HG03066 (cell line): Measurements from ENCODE around the gene FOS.
"Not testable (repeated sequence)": the region's sequence is repeated elsewhere in the genome, so short reads cannot be mapped to it uniquely, and the experiment has no call there.

Source experiments
- ATAC-seq: cut with Tn5 transposase; IDR thresholded peaks from one replicate; pipeline ENCODE4 v1.9.1; 2021; ENCODE audit warnings: low read depth; ENCODE audit not compliant: unreplicated experiment

The FOS gene

GRCh38 chr14:75292101-75292563 is 13.5 kb downstream of the FOS start:
- ATAC-seq, result no peak

DNA sequence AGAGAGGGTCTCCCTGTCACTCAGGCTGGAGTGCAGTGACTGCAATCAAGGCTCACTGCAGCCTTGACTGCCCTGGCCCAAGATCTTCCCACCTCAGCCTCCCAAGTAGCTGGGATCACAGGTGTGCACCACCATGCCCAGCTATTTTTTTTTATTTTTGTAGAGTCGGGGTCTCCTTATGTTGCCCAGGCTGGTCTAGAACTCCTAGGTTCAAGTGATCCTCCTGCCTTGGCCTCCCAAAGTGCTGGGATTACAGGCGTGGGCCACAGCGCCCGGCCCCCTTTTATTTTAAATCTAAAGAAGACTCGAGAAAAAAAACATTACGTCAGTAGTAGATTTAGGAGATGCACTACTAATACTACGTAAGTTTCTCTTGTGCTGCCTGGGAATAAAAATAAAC is 14.3 kb downstream of the FOS start:
- ATAC-seq, result no peak

DNA sequence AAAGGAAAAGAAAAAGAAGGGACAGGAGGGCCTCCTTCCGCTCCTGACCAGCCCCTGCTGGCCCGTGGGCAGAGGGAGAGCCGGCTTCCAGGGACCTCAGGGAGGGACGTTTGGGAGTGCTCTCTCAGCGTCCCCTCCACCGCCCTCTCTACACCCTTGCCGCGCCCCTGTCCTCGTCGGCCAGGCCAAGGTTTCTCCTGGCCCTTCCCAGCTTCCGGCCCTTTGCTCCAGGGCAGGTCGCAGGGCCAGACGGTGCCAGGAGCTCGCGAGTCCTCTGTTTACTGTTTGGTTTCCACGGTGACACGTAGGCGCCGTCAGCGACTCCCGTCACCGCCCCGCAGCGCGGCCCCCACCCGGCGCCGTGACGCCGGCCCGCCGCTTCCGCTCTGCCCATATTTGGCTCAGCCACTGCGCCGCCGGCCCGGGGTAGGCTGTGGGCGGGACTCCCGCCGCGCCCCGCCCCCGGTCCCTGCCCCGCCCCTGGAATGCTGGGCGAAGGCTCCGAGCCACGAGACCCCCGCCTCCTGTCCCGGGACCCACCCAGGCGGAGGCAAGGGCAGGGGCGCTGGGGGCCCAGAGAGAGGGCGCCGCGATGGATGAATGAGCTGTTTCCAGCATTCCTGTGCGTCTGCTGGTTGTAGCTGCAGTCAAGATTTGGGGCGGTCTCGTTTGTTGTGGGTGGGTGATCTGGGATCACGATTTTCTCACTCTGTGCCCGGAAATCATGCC is 15.5 kb downstream of the FOS start:
- ATAC-seq, result peak; percentile 93

DNA sequence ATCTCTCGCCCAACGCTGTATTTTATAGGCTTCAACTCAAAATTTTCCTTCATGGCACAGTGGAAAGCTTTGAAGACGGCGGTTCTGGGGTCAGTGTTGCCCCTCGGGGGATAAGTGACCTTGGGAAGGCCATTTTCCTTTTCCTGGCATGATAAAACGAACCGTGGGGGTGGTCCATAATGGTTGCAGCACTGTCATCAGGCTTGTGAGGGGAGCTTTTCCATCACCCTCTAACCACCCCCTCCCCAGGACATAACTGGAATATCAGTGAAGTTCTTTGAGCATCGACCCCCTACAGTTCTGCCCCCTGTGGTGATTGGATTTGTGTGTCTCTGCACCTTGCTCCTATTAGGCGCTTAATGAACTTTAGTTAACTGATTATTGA is 16.0 kb downstream of the FOS start:
- no peak for ATAC-seq

GRCh38 chr14:75295061-75295461 is 16.4 kb downstream of the FOS start:
- ATAC-seq, result no peak

GRCh38 chr14:75295491-75296345 is 17.1 kb downstream of the FOS start:
- ATAC-seq, result no peak

GRCh38 chr14:75297411-75298040 is 18.9 kb downstream of the FOS start:
- ATAC-seq, result no peak

DNA sequence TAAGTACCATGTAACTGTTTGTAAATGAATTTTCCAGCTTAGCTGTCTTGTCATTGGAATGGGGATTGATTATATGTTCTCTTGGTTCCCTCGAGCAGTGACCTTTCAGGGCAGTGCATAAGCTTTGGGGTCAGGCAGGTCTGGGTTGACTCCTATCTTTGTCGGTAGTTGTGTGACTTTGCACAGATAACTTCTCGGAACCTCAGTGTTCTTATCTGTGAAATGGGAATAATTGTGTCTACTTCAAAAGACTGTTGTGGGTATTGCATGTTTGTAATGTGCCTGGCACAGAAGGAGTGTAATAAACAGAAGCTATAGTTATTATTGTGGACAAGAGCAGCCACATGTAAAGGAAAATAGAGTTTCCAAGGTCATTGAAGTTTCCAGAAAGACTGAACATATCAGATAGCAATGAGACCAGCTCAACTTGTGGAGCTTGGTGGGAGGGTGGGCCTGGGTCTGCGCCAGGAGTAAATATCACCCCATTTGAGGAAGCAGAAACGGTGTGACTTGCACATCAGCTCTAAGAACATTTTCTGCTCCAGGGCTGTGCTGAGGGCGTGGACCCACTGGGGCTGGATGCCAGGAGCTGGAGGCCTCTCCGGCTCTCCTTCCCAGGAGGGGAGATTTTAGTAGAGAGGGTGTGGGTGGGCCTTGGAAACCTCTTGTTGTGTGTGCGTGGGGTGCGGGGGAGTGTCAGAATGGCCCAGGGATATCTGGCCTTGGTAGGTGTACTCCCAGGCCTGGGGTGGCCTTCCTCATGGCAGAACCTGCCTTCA is 19.7 kb downstream of the FOS start:
- ATAC-seq, result no peak

DNA sequence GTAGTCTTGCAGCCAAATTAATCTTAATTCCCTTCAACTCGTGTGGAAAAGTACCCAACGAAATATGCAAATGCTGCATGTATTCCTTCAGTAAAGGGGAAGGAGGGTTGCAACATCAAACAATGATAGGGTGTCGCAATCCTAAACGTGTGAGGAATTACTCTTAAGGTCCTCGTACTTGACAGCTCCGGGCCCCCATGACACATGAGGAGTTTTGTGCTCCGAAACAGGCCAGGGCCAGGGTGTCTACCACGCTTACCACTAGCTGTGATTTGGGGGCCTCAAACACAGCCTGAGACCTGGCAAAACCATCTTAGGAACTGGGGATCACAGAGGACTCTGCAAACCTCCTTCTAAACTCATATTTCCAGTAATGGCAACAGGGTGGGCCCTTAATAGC is 20.4 kb downstream of the FOS start:
- no peak for ATAC-seq

DNA sequence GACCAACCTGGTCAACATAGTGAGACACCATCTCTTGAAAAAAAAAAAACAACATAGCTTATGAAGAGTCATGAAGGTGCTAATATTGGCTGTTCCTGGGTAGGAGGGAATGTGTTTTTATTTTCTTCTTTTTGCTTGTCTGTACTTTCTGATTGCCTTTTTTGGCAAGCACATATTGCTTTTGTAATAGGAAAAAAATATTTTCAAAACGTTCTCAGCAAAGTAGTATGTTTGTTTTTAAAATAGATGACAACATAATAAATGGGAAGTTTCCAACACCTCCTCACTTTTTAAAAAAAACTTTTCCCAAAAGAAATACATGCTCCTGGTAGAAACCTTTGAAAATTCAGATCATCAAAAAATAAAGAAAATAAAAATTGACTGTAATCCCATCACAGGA is 20.9 kb downstream of the FOS start:
- no peak for ATAC-seq

GRCh38 chr14:75301666-75302325 is 23.2 kb downstream of the FOS start:
- no peak for ATAC-seq

DNA sequence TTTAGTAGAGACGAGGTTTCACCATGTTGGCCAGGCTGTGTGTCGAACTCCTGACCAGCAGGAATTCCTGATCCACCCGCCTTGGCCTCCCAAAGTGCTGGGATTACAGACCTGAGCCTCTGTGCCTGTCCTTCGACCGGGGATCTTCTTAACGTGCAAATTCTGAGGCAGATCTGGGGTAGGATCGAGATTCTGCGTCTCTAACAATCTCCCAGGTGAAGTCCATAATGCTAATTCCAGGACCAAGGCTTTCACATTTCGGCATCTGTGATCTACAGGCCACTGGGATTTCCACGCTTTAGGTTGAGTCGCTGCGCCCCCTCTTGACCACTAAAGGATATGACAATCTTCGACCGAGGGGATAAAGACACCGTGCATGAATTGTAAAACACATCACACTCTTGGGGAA is 24.8 kb downstream of the FOS start:
- ATAC-seq, result no peak

- ATAC-seq, result not testable (repeated sequence)
Measured at GRCh38 chr14:75306410-75306809, 27.8 kb downstream of the FOS start.

GRCh38 chr14:75306927-75307699 is 28.5 kb downstream of the FOS start:
- no peak for ATAC-seq

GRCh38 chr14:75307700-75308379 is 29.2 kb downstream of the FOS start:
- ATAC-seq, result no peak

DNA sequence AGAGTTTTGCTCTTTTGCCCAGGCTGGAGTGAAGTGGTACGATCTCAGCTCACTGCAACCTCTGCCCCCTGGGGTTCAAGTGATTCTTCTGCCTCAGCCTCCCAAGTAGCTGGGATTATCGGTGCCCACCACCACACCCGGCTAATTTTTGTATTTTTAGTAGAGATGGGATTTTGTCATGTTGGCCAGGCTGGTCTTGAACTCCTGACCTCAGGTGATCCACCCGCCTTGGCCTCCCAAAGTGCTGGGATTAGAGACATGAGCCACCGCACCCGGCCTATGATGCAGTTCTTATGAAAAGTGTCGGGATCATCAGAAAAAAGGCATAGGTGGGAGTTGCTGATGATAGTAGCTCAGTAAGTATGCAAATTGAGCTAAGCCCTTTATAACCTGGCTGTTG is 30.4 kb downstream of the FOS start:
- not testable (repeated sequence) for ATAC-seq

- ATAC-seq, result not testable (repeated sequence)
Measured at GRCh38 chr14:75309561-75309960, 30.9 kb downstream of the FOS start.

GRCh38 chr14:75310295-75311111 is 31.9 kb downstream of the FOS start:
- ATAC-seq, result no peak
